BJ (cell line): Measurements from ENCODE around the gene MID1IP1. TPM values are rescaled to one million over a fixed set of nuclear protein-coding genes. Genes with fewer than 3 reads are reported as not detected.

Experiments
- CTCF ChIA-PET: fragments of 350-600 bp; formaldehyde crosslinking; extraction: SDS; loops from one replicate; lab custom pipeline; 2021; ENCODE audit warnings: antibody characterized with exemption, inconsistent platforms; lab: Yijun Ruan, JAX
- POLR2A ChIA-PET: fragments of 300-600 bp; sonication (Branson Sonifier 250); formaldehyde crosslinking; extraction: SDS; loops from one replicate; lab custom pipeline; 2021; ENCODE audit warnings: antibody characterized with exemption; lab: Charles Lee
- DNase-seq: peaks from one replicate; pipeline ENCODE4 v3.0.0-alpha.2; 2011; ENCODE audit warnings: low read depth
- H3K27me3 ChIP-seq: 2 replicates; pipeline ENCODE4 v1.6.0; 2011; ENCODE audit warnings: low read length; ENCODE audit not compliant: control insufficient read depth, insufficient read depth
- H3K36me3 ChIP-seq: 2 replicates; pipeline ENCODE4 v1.5.1; 2011; ENCODE audit warnings: low read length; ENCODE audit not compliant: control insufficient read depth, insufficient read depth
- H3K4me3 ChIP-seq: 2 replicates; pipeline ENCODE4 v1.5.1; 2011; ENCODE audit warnings: low read depth, mild to moderate bottlenecking, control low read depth, low read length
- polyA plus RNA-seq: library from polyadenylated mRNA; depleted of rRNA; stranded (reverse); fragments of >200 nt; gene quantifications from 2 replicates; pipeline ENCODE4 v1.2.3, GENCODE V29; 2011; rRNA removed
- TF ChIP-seq, protein P1 (sequence below): IDR thresholded peaks from 2 replicates; pipeline ENCODE4 v1.5.1; 2011; ENCODE audit warnings: low read depth, mild to moderate bottlenecking, control low read depth, inconsistent platforms, low read length, moderate library complexity; ENCODE audit not compliant: insufficient read depth

The MID1IP1 gene
- polyA plus RNA-seq, 1 experiment = 38.4 TPM

DNA sequence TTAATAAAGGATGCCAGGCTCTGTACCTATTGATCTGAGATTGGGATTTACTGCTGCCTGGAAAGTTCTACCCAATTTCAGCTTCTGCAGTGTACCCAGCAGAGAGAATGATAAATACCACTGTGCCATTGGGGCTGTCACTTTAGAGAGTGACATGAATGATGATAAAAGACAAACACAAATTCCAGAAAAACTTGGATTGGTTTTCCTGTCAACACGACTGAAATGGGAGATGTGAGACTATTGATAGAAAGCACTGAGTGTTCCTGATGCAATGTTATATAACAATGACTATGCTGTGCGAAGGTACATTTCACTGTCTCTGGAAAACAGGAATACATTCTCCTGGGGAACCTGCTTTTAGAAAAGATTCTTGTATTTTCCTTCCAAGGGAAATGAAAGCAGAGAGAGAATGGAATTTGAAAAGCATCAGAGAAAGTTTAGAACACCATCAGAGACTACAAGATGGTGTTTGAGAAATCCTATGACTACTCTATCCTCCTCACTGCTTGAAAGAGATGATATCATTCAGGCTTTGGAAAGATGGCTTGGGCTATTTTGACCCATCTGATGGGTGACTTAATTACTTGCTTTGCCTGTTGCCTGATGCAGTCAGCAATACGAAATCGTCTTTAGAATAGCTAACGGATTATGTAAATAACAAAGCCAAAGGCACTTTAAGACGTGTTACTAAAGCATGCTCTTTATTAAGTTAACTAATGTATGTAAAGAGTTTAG lies 49.7 kb downstream of the MID1IP1 start:
- Histone ChIP-seq H3K27me3 (no peaks in the 10 kb centered on the region), H3K36me3 (no peaks in the 10 kb centered on the region), H3K4me3 (no peak overlapping the region)
- TF ChIP-seq, protein P1, sequence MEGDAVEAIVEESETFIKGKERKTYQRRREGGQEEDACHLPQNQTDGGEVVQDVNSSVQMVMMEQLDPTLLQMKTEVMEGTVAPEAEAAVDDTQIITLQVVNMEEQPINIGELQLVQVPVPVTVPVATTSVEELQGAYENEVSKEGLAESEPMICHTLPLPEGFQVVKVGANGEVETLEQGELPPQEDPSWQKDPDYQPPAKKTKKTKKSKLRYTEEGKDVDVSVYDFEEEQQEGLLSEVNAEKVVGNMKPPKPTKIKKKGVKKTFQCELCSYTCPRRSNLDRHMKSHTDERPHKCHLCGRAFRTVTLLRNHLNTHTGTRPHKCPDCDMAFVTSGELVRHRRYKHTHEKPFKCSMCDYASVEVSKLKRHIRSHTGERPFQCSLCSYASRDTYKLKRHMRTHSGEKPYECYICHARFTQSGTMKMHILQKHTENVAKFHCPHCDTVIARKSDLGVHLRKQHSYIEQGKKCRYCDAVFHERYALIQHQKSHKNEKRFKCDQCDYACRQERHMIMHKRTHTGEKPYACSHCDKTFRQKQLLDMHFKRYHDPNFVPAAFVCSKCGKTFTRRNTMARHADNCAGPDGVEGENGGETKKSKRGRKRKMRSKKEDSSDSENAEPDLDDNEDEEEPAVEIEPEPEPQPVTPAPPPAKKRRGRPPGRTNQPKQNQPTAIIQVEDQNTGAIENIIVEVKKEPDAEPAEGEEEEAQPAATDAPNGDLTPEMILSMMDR = no peak
- POLR2A ChIA-PET = no interaction called here
- no peak for DNase-seq
- CTCF ChIA-PET = no interaction called here

DNA sequence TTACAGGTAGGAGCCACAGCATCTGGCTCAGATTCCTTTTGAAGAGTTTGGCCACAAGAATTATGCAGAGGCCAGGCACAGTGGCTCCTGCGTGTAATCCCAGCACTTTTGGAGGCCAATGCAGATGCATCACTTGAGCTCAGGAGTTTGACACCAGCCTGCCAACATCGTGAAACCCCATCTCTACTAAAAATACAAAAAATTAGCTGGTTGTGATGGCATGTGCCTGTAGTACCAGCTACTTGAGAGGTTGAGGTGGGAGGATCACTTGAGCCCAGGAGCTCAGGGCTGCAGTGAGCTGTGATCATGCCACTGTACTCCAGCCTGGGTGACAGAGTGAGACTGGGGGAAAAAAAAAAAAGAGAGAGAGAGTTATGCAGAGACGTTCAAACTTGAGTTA lies 53.0 kb downstream of the MID1IP1 start:
- ChIA-PET POLR2A (no interaction called here), CTCF (no interaction called here)
- TF ChIP-seq, protein P1 = no peak
- no peak for DNase-seq
- H3K36me3 ChIP-seq = no peaks in the 10 kb centered on the region
- no peaks in the 10 kb centered on the region for H3K27me3 ChIP-seq
- no peak overlapping the region for H3K4me3 ChIP-seq

Other genes starting within 250 kb of the MID1IP1 start
- not detected in 2 replicates for gene TSPAN7, start 239.9 kb upstream of the MID1IP1 start, polyA plus RNA-seq